Kidney epithelial cell (primary cell): ENCODE measurements around the gene MACROH2A2. TPM values are rescaled to one million over a fixed set of nuclear protein-coding genes. Genes with fewer than 3 reads are reported as not detected.
A peak's percentile ranks its signal among the peaks of the same experiment; 100 is the strongest.
"Not testable (repeated sequence)": the region's sequence is repeated elsewhere in the genome, so short reads cannot be mapped to it uniquely, and the experiment has no call there.

ENCODE experiments used
- DNase-seq: peaks from one replicate; pipeline ENCODE4 v3.0.0-alpha.2; 2010; ENCODE audit warnings: low read depth
- H3K27me3 ChIP-seq: 2 replicates; pipeline ENCODE4 v1.6.0; 2011; ENCODE audit warnings: low read length; ENCODE audit not compliant: control insufficient read depth, insufficient read depth
- H3K36me3 ChIP-seq: 2 replicates; pipeline ENCODE4 v1.5.1; 2011; ENCODE audit warnings: low read length; ENCODE audit not compliant: control insufficient read depth, insufficient read depth
- H3K4me3 ChIP-seq: 2 replicates; pipeline ENCODE4 v1.5.1; 2011; ENCODE audit warnings: low read depth, mild to moderate bottlenecking, control low read depth, low read length
- total RNA-seq: library from RNA; depleted of rRNA; stranded (reverse); fragments of >200 nt; gene quantifications from 2 replicates; pipeline ENCODE4 v1.2.3, GENCODE V29; 2015
- TF ChIP-seq, protein P1 (sequence below): IDR thresholded peaks from 2 replicates; pipeline ENCODE4 v1.5.1; 2011; ENCODE audit warnings: mild to moderate bottlenecking, moderate library complexity, low read length, control low read depth, inconsistent platforms; ENCODE audit not compliant: insufficient read depth, poor library complexity, severe bottlenecking

The MACROH2A2 gene
- total RNA-seq, 1 donor from 2014 or later: 77.9 TPM

DNA sequence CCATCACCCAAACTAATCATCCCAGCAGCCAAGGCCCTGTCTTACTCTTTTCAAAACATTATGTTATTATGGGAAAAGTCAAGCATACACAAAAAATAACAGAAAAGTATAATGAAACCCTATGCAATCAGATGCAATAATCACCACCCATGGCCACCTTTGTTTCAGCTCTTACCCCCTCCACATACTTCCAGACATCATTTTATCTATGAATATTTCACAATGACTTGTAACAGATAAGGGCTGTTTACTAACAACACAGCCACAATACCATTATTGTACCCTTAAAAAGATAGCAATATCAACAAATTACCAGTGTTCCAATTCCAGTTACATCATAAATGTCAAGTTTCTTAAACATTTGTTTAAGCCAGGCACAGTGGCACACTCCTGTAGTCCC lies 44.8 kb downstream of the MACROH2A2 start:
- no peaks in the 10 kb centered on the region for H3K27me3 ChIP-seq
- DNase-seq: no peak

DNA sequence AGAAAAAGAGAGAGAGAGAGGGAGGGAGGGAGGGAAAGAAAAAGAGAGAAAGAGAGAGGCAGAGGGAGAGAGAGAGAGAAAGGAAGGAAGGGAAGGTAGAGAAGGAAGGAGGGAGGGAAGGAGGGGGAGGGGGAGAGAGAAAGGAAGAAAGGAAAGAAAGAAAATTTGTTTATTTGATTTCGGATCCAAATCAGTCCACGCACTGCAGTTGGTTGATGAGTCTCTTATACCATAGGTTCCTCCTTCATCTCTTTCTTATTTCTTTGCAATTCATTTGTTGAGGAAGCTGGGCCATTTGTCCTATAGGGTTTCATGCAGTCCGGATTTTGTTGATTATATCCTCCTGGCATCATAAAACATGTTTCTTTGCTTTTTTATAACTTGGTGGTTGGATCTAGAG lies 45.6 kb downstream of the MACROH2A2 start:
- TF ChIP-seq, protein P1, sequence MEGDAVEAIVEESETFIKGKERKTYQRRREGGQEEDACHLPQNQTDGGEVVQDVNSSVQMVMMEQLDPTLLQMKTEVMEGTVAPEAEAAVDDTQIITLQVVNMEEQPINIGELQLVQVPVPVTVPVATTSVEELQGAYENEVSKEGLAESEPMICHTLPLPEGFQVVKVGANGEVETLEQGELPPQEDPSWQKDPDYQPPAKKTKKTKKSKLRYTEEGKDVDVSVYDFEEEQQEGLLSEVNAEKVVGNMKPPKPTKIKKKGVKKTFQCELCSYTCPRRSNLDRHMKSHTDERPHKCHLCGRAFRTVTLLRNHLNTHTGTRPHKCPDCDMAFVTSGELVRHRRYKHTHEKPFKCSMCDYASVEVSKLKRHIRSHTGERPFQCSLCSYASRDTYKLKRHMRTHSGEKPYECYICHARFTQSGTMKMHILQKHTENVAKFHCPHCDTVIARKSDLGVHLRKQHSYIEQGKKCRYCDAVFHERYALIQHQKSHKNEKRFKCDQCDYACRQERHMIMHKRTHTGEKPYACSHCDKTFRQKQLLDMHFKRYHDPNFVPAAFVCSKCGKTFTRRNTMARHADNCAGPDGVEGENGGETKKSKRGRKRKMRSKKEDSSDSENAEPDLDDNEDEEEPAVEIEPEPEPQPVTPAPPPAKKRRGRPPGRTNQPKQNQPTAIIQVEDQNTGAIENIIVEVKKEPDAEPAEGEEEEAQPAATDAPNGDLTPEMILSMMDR: no peak
- Histone ChIP-seq H3K27me3 (no peaks in the 10 kb centered on the region), H3K36me3 (peaks cover 1% of the 10 kb centered on the region), H3K4me3 (no peak overlapping the region)
- no peak for DNase-seq

More for the DNA sequence above, 44.8 kb downstream of the MACROH2A2 start:
- H3K36me3 ChIP-seq: peaks cover 1% of the 10 kb centered on the region
- TF ChIP-seq, protein P1: no peak
- H3K4me3 ChIP-seq: no peak overlapping the region

- DNase-seq, H3K36me3 ChIP-seq, H3K27me3 ChIP-seq: not testable (repeated sequence)
Measured at GRCh38 chr10:70101068-70101562, 48.5 kb downstream of the MACROH2A2 start.

GRCh38 chr10:70101668-70102067 lies 49.0 kb downstream of the MACROH2A2 start:
- H3K36me3 ChIP-seq: peaks cover 3% of the 10 kb centered on the region
- H3K4me3 ChIP-seq: no peak overlapping the region
- TF ChIP-seq, protein P1: no peak
- H3K27me3 ChIP-seq: no peaks in the 10 kb centered on the region
- no peak for DNase-seq

More at GRCh38 chr10:70101068-70101562, 48.5 kb downstream of the MACROH2A2 start:
- H3K4me3 ChIP-seq: not testable (repeated sequence)

DNA sequence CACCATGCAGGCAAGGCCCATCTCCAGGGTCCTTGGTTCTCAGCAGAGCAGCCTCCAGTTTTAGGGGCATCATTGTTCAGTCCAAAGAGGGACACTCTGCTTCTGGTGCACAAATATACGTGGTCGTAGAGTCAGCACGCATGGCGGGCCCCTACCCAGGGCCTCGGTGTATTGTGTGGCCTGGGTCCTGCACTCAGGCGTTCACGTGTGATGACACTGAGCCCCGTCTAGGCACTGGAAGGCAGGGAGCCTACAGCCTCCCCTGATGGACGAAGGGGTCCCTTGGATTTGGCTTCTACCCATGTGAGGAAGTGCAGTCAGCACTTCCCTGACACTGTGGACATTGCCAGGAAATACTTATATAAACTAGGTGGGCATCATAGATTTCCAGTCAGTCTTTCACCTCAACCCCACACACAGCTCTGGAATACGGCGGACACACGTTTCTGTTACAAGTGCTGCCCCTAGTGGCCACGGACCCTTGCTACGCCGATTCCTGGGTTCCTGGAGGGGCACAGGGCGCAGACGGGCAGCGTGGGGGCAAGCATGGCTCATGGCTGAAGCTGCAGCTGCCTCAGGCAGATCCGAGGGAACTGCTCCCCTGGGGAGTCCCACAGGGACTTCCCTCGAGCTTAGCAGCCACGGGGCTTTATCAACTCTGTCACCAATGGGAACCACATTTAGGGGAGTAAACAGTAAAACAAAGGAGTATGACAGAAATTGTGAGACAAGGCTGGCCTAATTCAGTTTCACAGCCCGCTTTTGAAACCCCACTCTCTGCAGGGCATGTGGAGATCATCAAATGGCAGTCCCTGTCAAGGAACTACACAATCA lies 54.5 kb downstream of the MACROH2A2 start:
- TF ChIP-seq, protein P1: peak; percentile 67
- Histone ChIP-seq H3K36me3 (peaks cover 2% of the 10 kb centered on the region), H3K27me3 (no peaks in the 10 kb centered on the region), H3K4me3 (no peak overlapping the region)
- DNase-seq: no peak

DNA sequence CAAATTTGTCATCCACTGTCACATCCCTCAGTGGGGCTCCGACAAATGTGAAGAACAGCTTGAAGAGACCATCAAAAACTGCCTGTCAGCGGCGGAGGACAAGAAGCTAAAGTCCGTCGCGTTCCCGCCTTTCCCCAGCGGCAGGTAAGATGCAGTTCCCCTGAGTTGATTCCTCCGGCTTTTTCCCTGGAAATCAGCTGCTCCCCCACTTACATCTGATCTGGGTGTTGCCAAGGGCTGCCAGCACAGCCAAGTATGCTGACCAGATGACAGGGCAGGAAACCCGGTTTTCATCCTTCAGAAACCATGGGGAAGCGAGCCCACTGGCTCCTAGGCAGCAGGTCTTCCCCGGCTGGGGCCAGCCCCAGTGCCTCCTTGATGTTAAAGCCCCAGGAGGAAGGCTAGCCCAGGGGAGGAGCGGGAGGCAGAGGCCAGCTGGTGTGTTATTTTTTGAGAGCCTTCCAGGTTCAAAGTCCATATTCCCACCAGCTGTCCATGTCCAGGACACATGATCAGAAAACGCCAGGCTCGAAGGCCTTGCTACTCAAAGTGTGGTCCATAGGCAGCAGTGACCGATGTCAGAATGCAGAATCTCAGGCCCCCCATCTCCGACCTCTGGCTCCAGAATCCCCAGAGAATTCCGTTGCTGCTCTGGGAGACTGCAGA lies 56.6 kb downstream of the MACROH2A2 start:
- no peak overlapping the region for H3K4me3 ChIP-seq
- TF ChIP-seq, protein P1: no peak
- H3K36me3 ChIP-seq: peaks cover 2% of the 10 kb centered on the region
- no peak for DNase-seq
- H3K27me3 ChIP-seq: no peaks in the 10 kb centered on the region
